MCF 10A (cell line): ENCODE results near the gene MORN1. TPM values are rescaled to one million over a fixed set of nuclear protein-coding genes. Genes with fewer than 3 reads are reported as not detected.

Experiments used
- BruUV-seq: library from RNA; stranded (reverse); fragments of 400-500 nt; replicated peaks from 2 replicates; lab custom pipeline; 2021; lab: Mats Ljungman, UMichigan
- CTCF ChIA-PET: fragments of 300-600 bp; sonication (Branson Sonifier 250); formaldehyde crosslinking; extraction: SDS; loops from one replicate; lab custom pipeline; 2021; ENCODE audit warnings: antibody characterized with exemption, inconsistent platforms; lab: Yijun Ruan, JAX
- POLR2A ChIA-PET: fragments of 300-600, 350-650 bp; sonication (Branson Sonifier 250); formaldehyde crosslinking; extraction: SDS; loops from one replicate; lab custom pipeline; 2020; ENCODE audit warnings: antibody characterized with exemption, inconsistent platforms; lab: Yijun Ruan, JAX
- DNase-seq: peaks from one replicate; pipeline ENCODE4 v3.0.0-alpha.2; 2018; ENCODE audit not compliant: unreplicated experiment
- H3K27ac Mint-ChIP-seq: one replicate; pipeline ENCODE4 v1.8.0; 2022; ENCODE audit warnings: mild to moderate bottlenecking, low read depth, mixed read lengths; ENCODE audit not compliant: unreplicated experiment
- H3K27me3 Mint-ChIP-seq: one replicate; pipeline ENCODE4 v1.8.0; 2022; ENCODE audit warnings: mixed read lengths; ENCODE audit not compliant: insufficient read depth, unreplicated experiment
- H3K36me3 Mint-ChIP-seq: one replicate; pipeline ENCODE4 v1.8.0; 2022; ENCODE audit warnings: mild to moderate bottlenecking, moderate library complexity, mixed read lengths; ENCODE audit not compliant: insufficient read depth, unreplicated experiment
- H3K4me1 Mint-ChIP-seq: one replicate; pipeline ENCODE4 v1.8.0; 2022; ENCODE audit warnings: mixed read lengths; ENCODE audit not compliant: insufficient read depth, unreplicated experiment
- H3K4me3 Mint-ChIP-seq: one replicate; pipeline ENCODE4 v1.8.0; 2022; ENCODE audit warnings: mild to moderate bottlenecking, moderate library complexity, mixed read lengths; ENCODE audit not compliant: unreplicated experiment
- H3K9me3 Mint-ChIP-seq: one replicate; pipeline ENCODE4 v1.8.0; 2022; ENCODE audit warnings: mixed read lengths; ENCODE audit not compliant: unreplicated experiment
- intact Hi-C: fragments of 100-400 bp; cut with micrococcal nuclease; formaldehyde crosslinking; loops from 2 replicates; pipeline ENCODE4 v1.14.1; 2022
- total RNA-seq: library from RNA; stranded (reverse); gene quantifications from 2 replicates; pipeline ENCODE4 v1.2.3, GENCODE V29; 2022
- TF ChIP-seq, protein P1 (sequence below): fragments of 200-600 bp; IDR thresholded peaks from one replicate; pipeline ENCODE4 v1.8.0; 2022; ENCODE audit warnings: antibody characterized with exemption, mild to moderate bottlenecking; ENCODE audit not compliant: unreplicated experiment

The MORN1 gene
- total RNA-seq, 1 experiment from 2014 or later = 19.4 TPM

DNA sequence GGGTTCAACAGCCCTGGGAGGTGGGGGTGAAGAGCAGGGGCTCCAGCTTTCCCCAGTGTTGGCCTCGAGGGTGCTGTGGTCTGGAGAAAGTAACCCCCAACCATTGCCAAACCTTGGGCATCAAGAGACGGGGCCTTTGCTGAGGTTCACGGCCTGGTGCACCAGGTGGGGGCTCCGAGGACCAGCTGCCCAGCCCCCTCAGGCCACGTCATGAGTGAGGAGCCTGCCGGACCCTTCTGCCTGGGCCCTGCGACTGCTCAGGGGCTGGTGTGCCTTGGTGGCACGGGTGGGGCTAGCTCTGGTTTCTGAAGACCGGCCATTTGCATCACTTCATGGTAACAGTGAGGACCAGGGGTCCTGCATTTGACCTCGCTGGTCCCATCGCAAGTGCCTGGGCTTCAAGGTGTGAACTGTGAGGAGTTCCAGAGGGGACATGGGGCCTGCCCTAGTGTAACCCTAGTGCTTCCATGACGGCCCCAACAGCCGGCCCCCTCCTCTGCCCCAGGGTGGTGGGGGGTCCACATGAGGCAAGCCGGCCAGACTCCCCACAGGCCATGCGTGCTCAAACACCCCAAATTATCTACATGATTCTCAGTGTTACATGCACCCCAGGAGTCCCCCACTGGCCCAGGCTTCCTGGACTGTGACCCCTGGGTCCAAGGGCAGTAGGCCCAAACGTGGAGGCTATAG is 13.5 kb downstream of the MORN1 start:
- Mint-ChIP-seq H3K9me3 (no peaks in the 10 kb centered on the region), H3K4me3 (no peak overlapping the region), H3K27me3 (no peaks in the 10 kb centered on the region), H3K27ac (no peak overlapping the region), H3K36me3 (peaks cover 19% of the 10 kb centered on the region), H3K4me1 (no peaks in the 10 kb centered on the region)
- no peak for DNase-seq
- POLR2A ChIA-PET = interaction anchor here (1.0 to 1.4 kb wide), 2 partner anchors 182 to 206 kb away, joined by 3 to 7 read pairs; partner anchors contain the start of gene FAAP20
- CTCF ChIA-PET = interaction anchor here (0.6 to 6.6 kb wide), 2 partner anchors 38 to 181 kb away, joined by 3 to 116 read pairs; partner anchors contain the start of gene FAAP20
- no TSS peak for BruUV-seq
- TF ChIP-seq, protein P1, sequence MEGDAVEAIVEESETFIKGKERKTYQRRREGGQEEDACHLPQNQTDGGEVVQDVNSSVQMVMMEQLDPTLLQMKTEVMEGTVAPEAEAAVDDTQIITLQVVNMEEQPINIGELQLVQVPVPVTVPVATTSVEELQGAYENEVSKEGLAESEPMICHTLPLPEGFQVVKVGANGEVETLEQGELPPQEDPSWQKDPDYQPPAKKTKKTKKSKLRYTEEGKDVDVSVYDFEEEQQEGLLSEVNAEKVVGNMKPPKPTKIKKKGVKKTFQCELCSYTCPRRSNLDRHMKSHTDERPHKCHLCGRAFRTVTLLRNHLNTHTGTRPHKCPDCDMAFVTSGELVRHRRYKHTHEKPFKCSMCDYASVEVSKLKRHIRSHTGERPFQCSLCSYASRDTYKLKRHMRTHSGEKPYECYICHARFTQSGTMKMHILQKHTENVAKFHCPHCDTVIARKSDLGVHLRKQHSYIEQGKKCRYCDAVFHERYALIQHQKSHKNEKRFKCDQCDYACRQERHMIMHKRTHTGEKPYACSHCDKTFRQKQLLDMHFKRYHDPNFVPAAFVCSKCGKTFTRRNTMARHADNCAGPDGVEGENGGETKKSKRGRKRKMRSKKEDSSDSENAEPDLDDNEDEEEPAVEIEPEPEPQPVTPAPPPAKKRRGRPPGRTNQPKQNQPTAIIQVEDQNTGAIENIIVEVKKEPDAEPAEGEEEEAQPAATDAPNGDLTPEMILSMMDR = no peak
- intact Hi-C loops = no loop called here

DNA sequence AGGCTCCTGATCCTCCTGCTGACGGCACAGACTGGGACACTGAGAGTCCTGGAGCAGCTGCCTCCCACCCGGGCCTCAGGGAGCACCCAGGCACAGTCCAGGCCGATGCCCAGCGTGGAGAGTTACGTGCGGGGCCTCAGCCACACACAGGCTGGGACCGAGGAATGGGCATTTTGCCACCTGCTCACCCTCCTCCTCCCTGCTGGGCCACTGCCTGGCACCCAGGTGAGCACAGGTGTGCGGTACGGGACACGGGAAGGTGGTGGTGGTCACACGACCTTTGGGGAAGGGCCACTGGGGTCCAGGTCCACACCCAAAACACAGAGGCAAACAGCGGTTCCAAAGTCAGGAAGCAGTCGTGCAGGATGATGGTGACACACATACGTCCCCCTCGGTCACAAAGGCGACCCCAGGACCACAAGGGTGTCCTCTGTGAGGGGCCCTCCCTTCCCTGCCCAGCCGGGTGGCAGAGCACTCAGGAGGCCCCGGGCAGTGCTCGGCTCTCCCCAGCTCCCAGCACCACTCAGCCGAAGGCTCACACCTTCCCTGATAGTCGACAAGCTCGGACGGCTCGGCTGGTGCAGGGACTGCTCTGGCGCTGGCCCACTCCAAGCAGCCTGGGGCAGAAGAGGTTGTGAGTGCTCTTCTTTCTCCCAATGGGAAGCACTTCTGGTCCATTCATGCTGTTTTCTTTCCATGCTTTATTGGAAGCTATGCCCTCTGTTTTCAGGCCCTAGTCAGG is 14.3 kb downstream of the MORN1 start:
- Mint-ChIP-seq H3K4me1 (no peaks in the 10 kb centered on the region), H3K27ac (no peak overlapping the region), H3K27me3 (no peaks in the 10 kb centered on the region), H3K36me3 (peaks cover 24% of the 10 kb centered on the region), H3K4me3 (no peak overlapping the region), H3K9me3 (no peaks in the 10 kb centered on the region)
- BruUV-seq = no TSS peak
- intact Hi-C loops = no loop called here
- POLR2A ChIA-PET = interaction anchor here (1.0 kb wide), 1 partner anchor 207 kb away, joined by 3 read pairs; no protein-coding TSS in a partner anchor
- CTCF ChIA-PET = interaction anchor here (6.6 kb wide), 1 partner anchor 181 kb away, joined by 116 read pairs; the partner anchor contains the start of gene FAAP20
- TF ChIP-seq, protein P1 = no peak
- no peak for DNase-seq

DNA sequence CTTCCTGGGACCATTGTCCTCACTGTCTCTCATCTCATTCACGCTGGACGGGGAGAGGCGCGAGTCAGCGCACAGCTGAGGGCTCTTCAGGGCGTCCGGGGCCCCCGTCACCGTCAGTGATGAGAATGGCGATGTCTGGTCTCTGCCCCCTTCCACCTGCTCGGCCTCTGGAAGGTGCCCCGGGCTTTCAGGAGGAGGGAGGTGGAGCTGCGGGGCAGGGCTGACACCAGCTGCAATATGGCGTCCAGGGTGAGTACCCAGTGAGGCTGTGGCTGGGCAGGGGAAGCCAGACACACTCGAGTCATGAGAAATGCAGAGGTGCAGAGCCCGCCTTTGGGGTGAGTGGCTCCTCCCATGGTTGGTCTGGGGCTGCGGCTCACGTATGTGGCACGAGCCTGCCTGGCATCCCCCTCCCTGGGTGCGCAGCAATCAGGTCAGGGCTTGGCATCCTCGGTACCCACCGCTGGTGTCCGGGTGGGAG is 15.1 kb downstream of the MORN1 start:
- ChIA-PET POLR2A (no interaction called here), CTCF (interaction anchor here (6.6 kb wide), 1 partner anchor 180 kb away, joined by 116 read pairs; the partner anchor contains the start of gene FAAP20)
- H3K36me3 Mint-ChIP-seq = peaks cover 32% of the 10 kb centered on the region
- TF ChIP-seq, protein P1 = no peak
- no peak overlapping the region for H3K27ac Mint-ChIP-seq
- H3K27me3 Mint-ChIP-seq = no peaks in the 10 kb centered on the region
- H3K4me3 Mint-ChIP-seq = no peak overlapping the region
- no peaks in the 10 kb centered on the region for H3K4me1 Mint-ChIP-seq
- H3K9me3 Mint-ChIP-seq = no peaks in the 10 kb centered on the region
- no TSS peak for BruUV-seq
- intact Hi-C loops = no loop called here
- no peak for DNase-seq

DNA sequence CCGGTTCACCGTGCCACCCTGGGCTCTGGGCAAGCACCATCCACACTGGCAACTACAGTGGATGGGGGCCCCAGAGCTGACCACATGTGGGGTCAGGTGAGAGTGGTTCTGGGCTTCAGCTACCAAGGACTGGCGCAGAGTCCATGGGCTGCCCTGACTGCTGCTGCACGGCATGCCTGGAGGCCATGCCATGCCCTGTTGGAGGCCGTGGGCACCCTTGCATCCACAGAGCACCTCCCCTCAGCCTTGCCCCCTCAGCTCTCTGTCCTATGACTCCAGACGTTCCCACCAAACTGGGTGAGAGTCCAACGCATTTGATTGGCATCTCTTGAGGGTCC is 15.5 kb downstream of the MORN1 start:
- Mint-ChIP-seq H3K36me3 (peaks cover 32% of the 10 kb centered on the region), H3K4me3 (no peak overlapping the region), H3K4me1 (no peaks in the 10 kb centered on the region), H3K27ac (no peak overlapping the region), H3K27me3 (no peaks in the 10 kb centered on the region), H3K9me3 (no peaks in the 10 kb centered on the region)
- TF ChIP-seq, protein P1 = no peak
- ChIA-PET CTCF (interaction anchor here (0.9 kb wide), 1 partner anchor 180 kb away, joined by 4 read pairs; no protein-coding TSS in a partner anchor), POLR2A (no interaction called here)
- DNase-seq = no peak
- no TSS peak for BruUV-seq
- intact Hi-C loops = no loop called here
